SK-N-MC (cell line): ENCODE data around the gene TRH.
"Not testable (repeated sequence)": the region's sequence is repeated elsewhere in the genome, so short reads cannot be mapped to it uniquely, and the experiment has no call there.

Experiments used
- DNase-seq: peaks from one replicate; pipeline ENCODE4 v3.0.0-alpha.2; 2011; ENCODE audit warnings: low read depth, low spot score
- H3K27ac ChIP-seq: fragments of 200-600 bp; sonication (generic); 2 replicates; pipeline ENCODE4 v1.5.1; 2016; ENCODE audit warnings: mixed run types
- H3K36me3 ChIP-seq: fragments of 200-600 bp; sonication (generic); 2 replicates; pipeline ENCODE4 v1.6.1; 2017; ENCODE audit warnings: antibody characterized with exemption, low read length, mixed read lengths; ENCODE audit not compliant: insufficient read depth
- H3K4me3 ChIP-seq: fragments of 200-600 bp; sonication (generic); 2 replicates; pipeline ENCODE4 v1.5.1; 2016
- H3K9ac ChIP-seq: fragments of 200-600 bp; sonication (generic); 2 replicates; pipeline ENCODE4 v1.8.0; 2017; ENCODE audit warnings: mixed run types, mixed read lengths; ENCODE audit not compliant: insufficient read length
- H3K9me3 ChIP-seq: fragments of 200-600 bp; sonication (generic); 2 replicates; pipeline ENCODE4 v1.6.1; 2017; ENCODE audit warnings: low read depth, mild to moderate bottlenecking, antibody characterized with exemption, low read length, moderate library complexity, mixed read lengths
- EZH2 ChIP-seq: fragments of 200-600 bp; sonication (generic); IDR thresholded peaks from one replicate; pipeline ENCODE4 v1.6.1; 2017; ENCODE audit warnings: antibody characterized with exemption
- FOXP2 ChIP-seq: optimal IDR thresholded peaks from 2 replicates; pipeline ENCODE3; 2011; ENCODE audit warnings: mild to moderate bottlenecking, moderate library complexity; ENCODE audit not compliant: insufficient read depth; ENCODE audit errors: extremely low read length, control extremely low read depth
- POLR2AphosphoS5 ChIP-seq: IDR thresholded peaks from 2 replicates; pipeline ENCODE4 v1.6.1; 2012; ENCODE audit warnings: mild to moderate bottlenecking, low read depth, low read length, borderline replicate concordance

Gene TRH

GRCh38 chr3:130014526-130014925 lies 40.0 kb downstream of the TRH start:
- Histone ChIP-seq H3K36me3 (no peaks in the 10 kb centered on the region), H3K27ac (no peak overlapping the region), H3K4me3 (no peak overlapping the region), H3K9ac (no peak overlapping the region), H3K9me3 (no peaks in the 10 kb centered on the region)
- no peak for TF ChIP-seq EZH2
- no peak for TF ChIP-seq FOXP2
- TF ChIP-seq POLR2AphosphoS5 = no peak
- no peak for DNase-seq

DNA sequence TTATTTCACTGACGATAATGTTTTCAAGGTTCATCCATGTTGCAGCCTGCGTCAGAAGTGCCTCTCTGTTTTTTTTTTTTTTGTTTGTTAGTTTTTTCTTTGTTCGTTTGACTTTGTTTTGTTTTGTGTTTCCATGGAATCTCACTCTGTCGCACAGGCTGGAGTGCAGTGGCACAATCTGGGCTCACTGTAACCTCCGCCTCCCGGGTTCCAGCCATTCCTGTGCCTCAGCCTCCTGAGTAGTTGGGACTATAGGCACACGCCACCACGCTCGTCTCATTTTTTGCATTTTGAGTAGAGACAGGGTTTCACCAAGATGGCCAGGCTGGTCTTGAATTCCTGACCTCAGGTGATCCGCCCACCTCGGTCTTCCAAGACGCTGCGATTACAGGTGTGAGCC lies 43.1 kb downstream of the TRH start:
- not testable (repeated sequence) for H3K9me3 ChIP-seq, H3K27ac ChIP-seq, H3K4me3 ChIP-seq, H3K36me3 ChIP-seq, DNase-seq, H3K9ac ChIP-seq

DNA sequence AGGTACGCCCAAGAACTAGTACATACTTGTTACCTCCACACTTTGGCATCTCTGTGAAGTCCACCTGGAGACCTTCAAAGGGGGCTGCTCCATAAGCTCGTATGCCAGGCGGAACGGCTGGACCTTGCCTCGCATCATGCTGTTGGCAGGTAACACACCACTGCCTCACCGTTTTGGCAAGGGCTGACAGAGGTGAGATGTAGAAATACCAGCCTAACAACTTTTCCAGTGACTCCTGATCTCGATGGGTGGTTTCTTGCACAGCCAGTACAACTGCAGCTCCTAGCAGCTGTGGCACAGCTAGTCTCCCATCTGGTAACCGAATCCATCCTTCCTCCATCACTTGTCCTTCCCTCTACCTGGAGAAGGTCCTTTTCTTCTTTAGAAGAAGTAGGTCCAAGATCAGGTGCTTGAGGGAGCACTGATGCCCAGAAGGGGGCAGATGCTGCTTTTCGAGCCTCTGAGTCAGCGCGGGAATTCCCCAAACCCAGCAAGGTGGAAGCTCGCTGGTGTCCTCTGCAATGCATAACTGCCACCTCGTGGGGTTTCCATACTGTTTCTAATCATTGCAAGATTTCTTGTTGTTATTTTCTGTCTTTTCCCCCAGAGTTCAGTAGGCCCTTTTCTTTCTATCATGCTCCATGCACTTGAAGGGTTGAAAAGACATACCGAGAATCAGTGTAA lies 51.8 kb downstream of the TRH start:
- not testable (repeated sequence) for H3K36me3 ChIP-seq, H3K27ac ChIP-seq, H3K9ac ChIP-seq, H3K9me3 ChIP-seq, DNase-seq, H3K4me3 ChIP-seq

- H3K9ac ChIP-seq, H3K27ac ChIP-seq, H3K4me3 ChIP-seq, H3K36me3 ChIP-seq, H3K9me3 ChIP-seq, DNase-seq: not testable (repeated sequence)
These were observed 52.9 kb downstream of the TRH start for GRCh38 chr3:130027437-130027836.
